Measurements from ENCODE around the gene CYTH2. TPM values are rescaled to one million over a fixed set of nuclear protein-coding genes. Genes with fewer than 3 reads are reported as not detected.

CYTH2 gene
- total RNA-seq, 1 donor from 2014 or later: 67.1 TPM

GRCh38 chr19:48471836-48472235 is 2.7 kb downstream of the CYTH2 start:
- Mint-ChIP-seq H3K27ac (ENCODE audit: unreplicated experiment) (no peak overlapping the region), H3K4me1 (ENCODE audit: low read depth, unreplicated experiment) (peaks cover 14% of the 10 kb centered on the region), H3K36me3 (ENCODE audit: low read depth, unreplicated experiment) (peaks cover 31% of the 10 kb centered on the region), H3K4me3 (ENCODE audit: unreplicated experiment) (no peak overlapping the region), H3K9me3 (ENCODE audit: unreplicated experiment) (peaks cover 2% of the 10 kb centered on the region), H3K27me3 (ENCODE audit: low read depth, unreplicated experiment) (no peaks in the 10 kb centered on the region)
- Histone ChIP-seq H4K20me1 (ENCODE audit: insufficient read depth, low read length) (peaks cover 67% of the 10 kb centered on the region), H2AFZ (ENCODE audit: low read depth, low read length) (no peak overlapping the region), H3K4me3 (ENCODE audit: insufficient read depth, low read depth, low read length) (no peak overlapping the region), H3K27ac (ENCODE audit: low read depth, low read length) (no peak overlapping the region), H3K79me2 (ENCODE audit: insufficient read depth, low read length) (peaks cover 45% of the 10 kb centered on the region), H3K9ac (ENCODE audit: low read length) (no peak overlapping the region), H3K36me3 (ENCODE audit: insufficient read depth, low read length) (peaks cover 47% of the 10 kb centered on the region), H3K4me1 (ENCODE audit: insufficient read depth, low read length) (peaks cover 18% of the 10 kb centered on the region), H3K9me3 (ENCODE audit: insufficient read depth, low read depth, low read length) (no peaks in the 10 kb centered on the region), H3K4me2 (ENCODE audit: low read length) (no peak overlapping the region), H3K27me3 (ENCODE audit: insufficient read depth, low read length) (no peaks in the 10 kb centered on the region)
- no peak for FAIRE-seq
- no peak for DNase-seq (ENCODE audit: low read depth)
- TF ChIP-seq CTCF (IDR thresholded peaks at IDR 0.05; ENCODE audit: insufficient read depth, low read depth, low read length) (no peak), EZH2 (IDR thresholded peaks at IDR 0.05; ENCODE audit: insufficient read depth, low read length) (no peak)

- H3K27me3 ChIP-seq (ENCODE audit: insufficient read depth, low read length): no peaks in the 10 kb centered on the region
- peaks cover 13% of the 10 kb centered on the region for H3K4me1 ChIP-seq (ENCODE audit: insufficient read depth, low read length)
- no peak overlapping the region for H3K4me2 ChIP-seq (ENCODE audit: low read length)
- H3K36me3 ChIP-seq (ENCODE audit: insufficient read depth, low read length): peaks cover 49% of the 10 kb centered on the region
- H3K9me3 ChIP-seq (ENCODE audit: insufficient read depth, low read depth, low read length): no peaks in the 10 kb centered on the region
- peaks cover 81% of the 10 kb centered on the region for H4K20me1 ChIP-seq (ENCODE audit: insufficient read depth, low read length)
- H3K4me3 ChIP-seq (ENCODE audit: insufficient read depth, low read depth, low read length): no peak overlapping the region
- DNase-seq (ENCODE audit: low read depth): no peak
- no peak overlapping the region for H2AFZ ChIP-seq (ENCODE audit: low read depth, low read length)
- H3K79me2 ChIP-seq (ENCODE audit: insufficient read depth, low read length): peaks cover 45% of the 10 kb centered on the region
- H3K4me3 Mint-ChIP-seq (ENCODE audit: unreplicated experiment): no peak overlapping the region
- H3K36me3 Mint-ChIP-seq (ENCODE audit: low read depth, unreplicated experiment): peaks cover 31% of the 10 kb centered on the region
- H3K27ac Mint-ChIP-seq (ENCODE audit: unreplicated experiment): no peak overlapping the region
- no peaks in the 10 kb centered on the region for H3K27me3 Mint-ChIP-seq (ENCODE audit: low read depth, unreplicated experiment)
- no peak overlapping the region for H3K9ac ChIP-seq (ENCODE audit: low read length)
- H3K4me1 Mint-ChIP-seq (ENCODE audit: low read depth, unreplicated experiment): peaks cover 14% of the 10 kb centered on the region
- no peak for FAIRE-seq
- no peaks in the 10 kb centered on the region for H3K9me3 Mint-ChIP-seq (ENCODE audit: unreplicated experiment)
- no peak overlapping the region for H3K27ac ChIP-seq (ENCODE audit: low read depth, low read length)
- TF ChIP-seq EZH2 (IDR thresholded peaks at IDR 0.05; ENCODE audit: insufficient read depth, low read length) (no peak), CTCF (IDR thresholded peaks at IDR 0.05; ENCODE audit: insufficient read depth, low read depth, low read length) (no peak)
Observed at GRCh38 chr19:48473161-48473966, 4.2 kb downstream of the CYTH2 start.

- H3K27ac Mint-ChIP-seq (ENCODE audit: unreplicated experiment): no peak overlapping the region
- peaks cover 52% of the 10 kb centered on the region for H3K36me3 ChIP-seq (ENCODE audit: insufficient read depth, low read length)
- FAIRE-seq (no peak), DNase-seq (ENCODE audit: low read depth) (no peak)
- H2AFZ ChIP-seq (ENCODE audit: low read depth, low read length): no peak overlapping the region
- H3K27me3 Mint-ChIP-seq (ENCODE audit: low read depth, unreplicated experiment): no peaks in the 10 kb centered on the region
- peaks cover 45% of the 10 kb centered on the region for H3K79me2 ChIP-seq (ENCODE audit: insufficient read depth, low read length)
- H3K27me3 ChIP-seq (ENCODE audit: insufficient read depth, low read length): no peaks in the 10 kb centered on the region
- no peaks in the 10 kb centered on the region for H3K9me3 ChIP-seq (ENCODE audit: insufficient read depth, low read depth, low read length)
- no peak overlapping the region for H3K4me3 ChIP-seq (ENCODE audit: insufficient read depth, low read depth, low read length)
- no peak overlapping the region for H3K4me2 ChIP-seq (ENCODE audit: low read length)
- no peak overlapping the region for H3K9ac ChIP-seq (ENCODE audit: low read length)
- peaks cover 10% of the 10 kb centered on the region for H3K4me1 ChIP-seq (ENCODE audit: insufficient read depth, low read length)
- H3K36me3 Mint-ChIP-seq (ENCODE audit: low read depth, unreplicated experiment): peaks cover 31% of the 10 kb centered on the region
- peaks cover 84% of the 10 kb centered on the region for H4K20me1 ChIP-seq (ENCODE audit: insufficient read depth, low read length)
- no peak for TF ChIP-seq EZH2 (IDR thresholded peaks at IDR 0.05; ENCODE audit: insufficient read depth, low read length)
- TF ChIP-seq CTCF (IDR thresholded peaks at IDR 0.05; ENCODE audit: insufficient read depth, low read depth, low read length): no peak
- peaks cover 14% of the 10 kb centered on the region for H3K4me1 Mint-ChIP-seq (ENCODE audit: low read depth, unreplicated experiment)
- H3K27ac ChIP-seq (ENCODE audit: low read depth, low read length): no peak overlapping the region
- no peak overlapping the region for H3K4me3 Mint-ChIP-seq (ENCODE audit: unreplicated experiment)
- H3K9me3 Mint-ChIP-seq (ENCODE audit: unreplicated experiment): no peaks in the 10 kb centered on the region
Observed at GRCh38 chr19:48474084-48474592, 5.0 kb downstream of the CYTH2 start.

Data from astrocyte (in vitro differentiated cells and primary cell).